GM18861 (cell line): ENCODE measurements around the gene HSD11B2.

Experiments
- ATAC-seq: cut with Tn5 transposase; IDR thresholded peaks from one replicate; pipeline ENCODE4 v1.9.1; 2021; ENCODE audit not compliant: unreplicated experiment

HSD11B2 gene

GRCh38 chr16:67396159-67397035 is 34.5 kb upstream of the HSD11B2 start:
- ATAC-seq = no peak

GRCh38 chr16:67397036-67397801 is 33.7 kb upstream of the HSD11B2 start:
- ATAC-seq = no peak

DNA sequence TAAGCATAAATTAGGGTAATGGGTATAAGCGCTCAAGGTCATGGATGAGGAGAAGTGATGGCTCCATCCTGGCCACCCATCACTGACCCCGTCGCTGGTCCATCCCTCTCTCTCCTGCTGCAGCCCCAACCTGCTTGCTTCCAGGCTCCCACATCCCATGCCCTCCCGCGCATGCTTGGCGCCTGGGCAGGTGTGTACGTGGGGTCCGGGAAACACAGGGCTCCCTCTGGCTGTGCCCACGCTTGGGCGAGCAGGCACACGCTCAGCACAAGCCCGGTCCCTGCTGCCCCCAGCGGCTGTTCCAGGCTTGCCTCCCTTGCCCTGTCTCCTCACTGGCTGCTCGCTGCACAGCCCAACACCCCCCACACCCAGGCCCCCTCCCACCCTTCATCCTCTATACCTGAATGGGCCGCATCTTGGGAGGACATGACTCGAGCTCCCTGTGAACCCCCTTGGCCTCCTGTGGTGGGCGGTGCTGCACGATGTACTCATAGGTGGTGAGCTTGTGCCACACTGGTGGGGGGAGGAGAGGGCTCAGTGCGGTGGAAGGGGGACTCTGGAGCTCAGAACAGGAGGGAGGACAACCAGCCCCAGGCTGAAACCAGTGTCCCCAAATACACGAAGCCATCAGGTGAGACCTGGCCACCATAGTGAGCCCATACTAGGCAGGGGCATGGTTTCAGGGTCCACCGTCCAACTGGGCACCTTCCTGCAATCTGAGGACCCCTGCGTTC is 32.9 kb upstream of the HSD11B2 start:
- no peak for ATAC-seq

- ATAC-seq = no peak
These were observed 32.2 kb upstream of the HSD11B2 start for GRCh38 chr16:67398546-67399217.

DNA sequence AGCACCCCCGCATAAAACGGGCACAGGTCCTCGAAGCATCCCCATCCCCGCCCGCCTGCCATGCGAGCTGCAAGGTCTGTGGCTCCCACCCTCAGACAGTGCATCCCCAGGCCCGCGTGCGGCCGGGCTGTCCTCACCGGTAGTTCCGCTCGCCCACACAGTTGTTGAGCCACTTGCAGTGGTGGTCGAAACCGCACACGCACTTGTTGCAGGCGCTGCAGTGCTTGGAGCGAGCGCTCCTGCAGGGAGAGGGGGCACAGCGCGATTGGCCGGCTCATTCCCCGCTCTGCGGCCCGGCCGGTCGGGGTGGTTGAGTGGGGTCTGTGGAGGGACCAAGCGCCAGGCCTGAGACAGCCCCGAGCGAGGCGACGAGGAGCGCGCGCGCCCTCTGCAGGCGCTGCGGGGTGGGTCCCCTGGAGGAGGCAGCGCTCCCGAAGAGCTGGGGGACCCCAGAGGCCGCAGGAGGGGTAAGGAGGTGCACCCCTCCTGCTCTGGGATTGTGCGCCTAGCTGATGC is 31.6 kb upstream of the HSD11B2 start:
- no peak for ATAC-seq

GRCh38 chr16:67399749-67400704 is 30.9 kb upstream of the HSD11B2 start:
- no peak for ATAC-seq

DNA sequence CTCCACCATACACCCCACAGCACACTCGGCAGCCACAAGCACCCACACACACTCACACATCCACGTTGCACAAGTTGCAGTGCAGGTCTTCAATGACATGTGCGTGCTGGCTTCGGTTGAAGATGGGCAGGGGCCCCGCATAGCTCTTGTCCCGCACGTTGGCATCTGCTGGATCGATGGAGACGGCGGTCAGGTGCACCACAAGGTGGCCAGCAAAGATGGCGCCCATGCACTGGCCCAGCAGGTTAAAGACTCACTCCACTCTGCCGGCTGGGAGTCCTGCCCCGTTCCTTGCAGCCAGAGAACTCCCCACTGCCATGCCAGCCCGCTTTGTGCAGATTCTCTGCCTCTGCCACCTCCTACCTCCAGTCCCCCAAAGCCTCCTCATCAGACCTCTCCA is 30.0 kb upstream of the HSD11B2 start:
- ATAC-seq = no peak

DNA sequence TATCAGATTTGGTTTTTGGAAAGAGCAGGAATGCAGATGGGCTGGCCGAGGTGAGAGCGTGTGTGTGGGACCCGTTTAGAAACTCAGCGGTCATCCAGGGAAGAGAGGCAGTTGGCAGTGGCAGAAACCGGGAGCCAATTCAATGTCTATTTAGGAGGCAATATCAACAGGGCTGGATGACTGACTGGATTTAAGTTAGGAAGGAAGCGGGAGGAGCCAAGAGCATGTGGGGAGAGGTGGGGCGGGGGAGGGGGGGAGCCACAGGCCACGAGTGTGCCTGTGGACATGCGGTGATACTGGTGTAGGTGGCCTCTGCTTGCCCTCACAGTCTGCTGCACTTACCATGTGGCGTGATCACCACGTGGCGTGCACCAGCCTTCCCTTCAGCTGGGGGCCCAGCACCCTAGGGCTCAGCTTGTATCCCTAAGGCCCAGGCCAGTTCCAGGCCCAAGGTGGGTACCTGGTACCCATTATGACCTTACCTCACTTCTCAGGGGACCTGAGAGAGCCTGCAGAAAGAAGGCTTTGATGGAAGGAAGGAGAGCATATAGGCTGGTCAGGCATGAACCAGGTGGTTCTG is 26.9 kb upstream of the HSD11B2 start:
- ATAC-seq = no peak

DNA sequence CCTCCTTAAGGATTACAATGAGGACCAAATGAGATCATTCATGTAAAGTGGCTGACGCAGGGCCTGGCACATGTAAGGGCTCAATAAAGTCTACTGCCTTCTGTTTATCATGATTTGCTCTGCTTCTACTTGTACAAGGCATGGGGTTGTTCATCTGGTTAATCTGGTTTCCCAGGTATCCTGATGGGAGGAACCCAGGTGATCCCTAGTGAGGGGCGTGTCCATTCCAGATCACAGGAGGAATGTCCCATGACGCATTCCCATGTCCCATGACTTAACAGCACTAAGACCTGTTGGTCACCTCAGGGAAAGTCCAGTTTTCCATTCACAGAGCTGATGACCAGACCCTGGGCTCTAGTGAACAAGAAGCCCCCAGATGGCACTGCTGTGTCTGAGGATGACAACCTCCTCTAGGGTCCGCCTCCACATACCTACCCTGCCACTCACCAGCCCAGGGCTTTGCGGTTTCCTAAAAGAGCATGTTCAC is 26.1 kb upstream of the HSD11B2 start:
- ATAC-seq = no peak

DNA sequence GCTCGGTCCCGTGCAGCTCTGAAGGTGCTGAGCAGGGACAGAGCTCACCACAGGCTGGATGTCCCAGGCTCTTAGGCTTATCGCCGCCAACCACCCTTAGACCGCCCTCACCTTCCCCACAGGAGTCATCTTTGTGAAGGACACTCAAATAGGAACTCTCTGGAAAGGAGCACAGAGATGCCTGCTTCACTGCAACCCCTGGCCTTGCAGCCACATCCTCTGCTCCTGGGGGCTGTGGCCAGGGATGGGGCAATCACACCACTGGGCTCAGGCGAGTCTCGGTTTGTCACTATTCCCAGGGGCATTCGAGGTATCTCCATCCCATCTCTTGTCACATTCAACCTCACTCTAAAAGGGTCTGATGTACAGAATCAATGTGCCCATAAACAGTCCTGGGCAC is 25.6 kb upstream of the HSD11B2 start:
- ATAC-seq = no peak

GRCh38 chr16:67406111-67406971 is 24.6 kb upstream of the HSD11B2 start:
- no peak for ATAC-seq

- no peak for ATAC-seq
These were observed 23.6 kb upstream of the HSD11B2 start for GRCh38 chr16:67407176-67407787.

DNA sequence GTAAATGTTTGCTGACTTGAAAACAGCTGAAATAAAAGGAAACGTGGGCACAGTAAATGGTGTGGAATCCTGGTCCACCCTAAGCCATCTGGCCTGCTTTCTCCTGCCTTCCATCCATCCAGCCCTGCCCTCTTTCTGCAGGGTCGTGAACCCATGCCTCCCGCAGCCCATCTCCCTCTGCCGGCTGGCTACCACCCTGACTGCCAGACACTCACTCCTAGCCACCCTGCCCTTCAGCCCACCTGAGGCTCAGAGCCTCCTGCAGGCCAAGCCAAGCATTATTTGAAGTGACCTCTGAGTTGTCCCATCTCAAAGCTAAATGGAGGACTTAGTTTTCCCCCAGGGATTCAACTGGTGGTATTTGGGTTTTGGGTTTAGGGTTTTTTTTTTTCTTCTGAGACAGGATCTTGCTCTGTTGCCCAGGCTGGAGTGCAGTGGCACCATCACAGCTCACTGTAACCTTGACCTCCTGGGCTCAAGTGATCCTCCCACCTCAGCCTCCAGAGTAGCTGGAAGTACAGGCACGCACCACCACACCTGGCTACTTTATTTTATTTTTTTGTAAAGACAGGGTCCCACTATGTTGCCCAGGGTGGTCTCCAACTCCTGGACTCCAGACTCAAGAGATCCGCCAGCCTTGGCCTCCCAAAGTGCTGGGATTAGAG is 23.0 kb upstream of the HSD11B2 start:
- no peak for ATAC-seq

GRCh38 chr16:67409631-67410030 is 21.3 kb upstream of the HSD11B2 start:
- ATAC-seq = no peak

DNA sequence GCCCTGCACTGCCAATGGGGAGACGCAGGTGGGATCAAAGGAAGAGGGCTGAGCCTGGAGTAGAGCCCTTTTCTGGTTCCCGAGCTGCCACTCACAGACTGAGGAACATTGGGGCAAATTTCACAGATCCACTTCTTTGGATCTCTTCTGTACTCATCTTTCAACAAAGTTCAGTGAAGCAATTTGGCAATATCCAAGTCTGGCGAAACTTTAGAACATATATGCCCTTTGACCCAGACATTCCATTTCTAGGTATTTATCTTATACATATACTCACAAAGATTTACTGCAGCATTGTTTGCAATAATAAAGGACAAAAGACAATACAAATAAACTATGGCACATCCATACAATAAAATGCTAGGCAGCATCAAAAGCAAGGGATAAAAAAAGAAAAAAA is 19.6 kb upstream of the HSD11B2 start:
- no peak for ATAC-seq

- ATAC-seq = no peak
These were observed 18.6 kb upstream of the HSD11B2 start for GRCh38 chr16:67412294-67412693.
